CD8-positive, alpha-beta memory T cell (primary cell): ENCODE results near the gene UNG. TPM values are rescaled to one million over a fixed set of nuclear protein-coding genes. Genes with fewer than 3 reads are reported as not detected.
A peak's percentile ranks its signal among the peaks of the same experiment; 100 is the strongest.
"Not testable (repeated sequence)": the region's sequence is repeated elsewhere in the genome, so short reads cannot be mapped to it uniquely, and the experiment has no call there.

Experiments used
- CTCF ChIA-PET: fragments of 350-600 bp; sonication (Branson Sonifier 250); formaldehyde crosslinking; loops from one replicate; lab custom pipeline; 2021; ENCODE audit warnings: antibody characterized with exemption; lab: Charles Lee
- POLR2A ChIA-PET: fragments of 350-600 bp; sonication (Branson Sonifier 250); formaldehyde crosslinking; loops from one replicate; lab custom pipeline; 2021; ENCODE audit warnings: antibody characterized with exemption; lab: Charles Lee
- DNase-seq, 5 donors: peaks; one replicate each; pipeline versions ENCODE4 v3.0.0 to v3.0.0-alpha.2; 2020 to 2022; ENCODE audit warnings: mixed read lengths in 1 of 5
- H3K27ac ChIP-seq: one replicate; pipeline ENCODE4 v1.7.0; 2013; ENCODE audit warnings: low read depth, mild to moderate bottlenecking, low read length, moderate library complexity
- H3K27me3 ChIP-seq: 2 replicates; pipeline ENCODE4 v1.7.0; 2013; ENCODE audit warnings: low read length, mild to moderate bottlenecking; ENCODE audit not compliant: insufficient read depth, poor library complexity, severe bottlenecking
- H3K36me3 ChIP-seq: 2 replicates; pipeline ENCODE4 v1.7.0; 2013; ENCODE audit warnings: mild to moderate bottlenecking, low read length, moderate library complexity; ENCODE audit not compliant: insufficient read depth
- H3K4me1 ChIP-seq: 2 replicates; pipeline ENCODE4 v1.7.0; 2013; ENCODE audit warnings: mild to moderate bottlenecking, low read length, moderate library complexity; ENCODE audit not compliant: insufficient read depth
- H3K4me3 ChIP-seq: 2 replicates; pipeline ENCODE4 v1.7.0; 2013; ENCODE audit warnings: mild to moderate bottlenecking, low read length
- H3K9me3 ChIP-seq: 2 replicates; pipeline ENCODE4 v1.7.0; 2013; ENCODE audit warnings: mild to moderate bottlenecking, low read length
- H3K27ac Mint-ChIP-seq, 8 donors: one replicate each; pipeline ENCODE4 v1.8.0; 2020 to 2021; ENCODE audit warnings: mixed read lengths in 8 of 8, mild to moderate bottlenecking in 6 of 8, inconsistent platforms in 3 of 8, moderate library complexity in 3 of 8
- H3K27me3 Mint-ChIP-seq, 2 donors: one replicate each; pipeline ENCODE4 v1.8.0; 2020 to 2021; ENCODE audit warnings: mixed read lengths in 2 of 2, mild to moderate bottlenecking in 1 of 2, moderate library complexity in 1 of 2
- H3K36me3 Mint-ChIP-seq, 3 donors: one replicate each; pipeline ENCODE4 v1.8.0; 2020 to 2021; ENCODE audit warnings: mixed read lengths in 3 of 3, inconsistent platforms in 1 of 3, mild to moderate bottlenecking in 1 of 3
- H3K4me1 Mint-ChIP-seq, 3 donors: one replicate each; pipeline ENCODE4 v1.8.0; 2020 to 2021; ENCODE audit warnings: mixed read lengths in 3 of 3, inconsistent platforms in 1 of 3, mild to moderate bottlenecking in 1 of 3
- H3K4me3 Mint-ChIP-seq, 7 donors: one replicate each; pipeline ENCODE4 v1.8.0; 2020 to 2021; ENCODE audit warnings: mixed read lengths in 7 of 7, mild to moderate bottlenecking in 6 of 7, moderate library complexity in 4 of 7, inconsistent platforms in 2 of 7
- H3K9me3 Mint-ChIP-seq, 5 donors: one replicate each; pipeline ENCODE4 v1.8.0; 2020 to 2022; ENCODE audit warnings: mixed read lengths in 5 of 5, mild to moderate bottlenecking in 3 of 5, moderate library complexity in 2 of 5, inconsistent platforms in 1 of 5
- polyA plus RNA-seq: library from polyadenylated mRNA; unstranded; fragments of 300-500 nt; fragmentation: Illumina TruSeq; gene quantifications from one replicate; pipeline ENCODE4 v1.2.3, GENCODE V29; 2021
- total RNA-seq, 2 experiments: library from RNA; stranded (reverse); gene quantifications; one replicate each; pipeline ENCODE4 v1.2.3, GENCODE V29; 2021

Gene UNG
- total RNA-seq (100 to 1,000 TPM in 1 of 2 experiments, 10 to 100 TPM in 1; 92.3 to 101 TPM), polyA plus RNA-seq (37.7 TPM)

- Histone ChIP-seq H3K4me3 (peak within 1 kb of the TSS; percentile 80), H3K36me3 (peaks cover 8% of the 10 kb centered on the region)
- POLR2A ChIA-PET, result no interaction called here
Observed at GRCh38 chr12:109097435-109098182, at the start of gene UNG. TSS of gene UNG (plus strand) at chr12:109097597. CDS start at chr12:109097680, 83 bp downstream.

DNA sequence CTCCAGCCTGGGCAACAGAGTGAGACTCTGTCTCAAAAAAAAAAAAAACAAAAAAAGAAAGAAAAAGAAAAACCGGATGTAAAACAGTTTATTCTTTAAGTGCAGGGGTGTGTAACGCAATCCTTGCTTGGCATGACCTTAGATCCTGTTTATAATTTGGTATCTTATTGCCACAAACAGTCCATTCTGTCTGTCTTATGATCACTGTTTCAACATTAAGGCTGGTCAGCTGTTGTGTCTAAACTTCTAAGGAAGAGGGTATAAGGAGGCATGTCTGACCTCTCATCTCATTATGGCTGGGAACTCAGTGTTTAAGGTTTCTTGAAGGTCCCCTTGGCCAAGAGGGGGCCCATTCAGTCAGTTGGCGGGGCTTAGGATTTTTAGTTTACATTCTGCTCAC is 48.7 kb upstream of the UNG start:
- H3K36me3 ChIP-seq, H3K4me1 ChIP-seq, H3K4me3 ChIP-seq, H3K27me3 ChIP-seq, H3K27ac ChIP-seq, H3K9me3 Mint-ChIP-seq, H3K27me3 Mint-ChIP-seq, H3K9me3 ChIP-seq, CTCF ChIA-PET, DNase-seq: not testable (repeated sequence)
- POLR2A ChIA-PET, result interaction anchor here (0.7 kb wide), 1 partner anchor 98 kb away, joined by 4 read pairs; no protein-coding TSS in a partner anchor
- Mint-ChIP-seq H3K36me3 (peaks cover 0 to 13% (median 0%) of the 10 kb centered on the region in 3 donors), H3K27ac (peak overlapping the region in 2 of 8 donors; percentile 51 to 68), H3K4me1 (peaks cover 9 to 16% (median 12%) of the 10 kb centered on the region in 3 donors), H3K4me3 (peak overlapping the region in 2 of 7 donors; percentile 18 to 31)

More at GRCh38 chr12:109097435-109098182, at the start of gene UNG:
- H3K4me1 Mint-ChIP-seq, result peaks cover 42 to 55% (median 44%) of the 10 kb centered on the region in 3 donors
- CTCF ChIA-PET, result interaction anchor here (1.1 to 1.4 kb wide), 2 partner anchors 14 to 296 kb away, joined by 3 to 4 read pairs; no protein-coding TSS in a partner anchor
- peaks cover 26% of the 10 kb centered on the region for H3K4me1 ChIP-seq
- H3K27ac ChIP-seq, result peak within 1 kb of the TSS; percentile 18
- no peaks in the 10 kb centered on the region for H3K27me3 Mint-ChIP-seq
- no peaks in the 10 kb centered on the region for H3K9me3 Mint-ChIP-seq
- H3K27ac Mint-ChIP-seq, result peak within 1 kb of the TSS; percentile 61 to 98 (median 86)
- H3K9me3 ChIP-seq, result no peaks in the 10 kb centered on the region
- H3K36me3 Mint-ChIP-seq, result peaks cover 0 to 16% (median 5%) of the 10 kb centered on the region in 3 donors
- peak within 1 kb of the TSS; percentile 85 to 93 (median 88) for H3K4me3 Mint-ChIP-seq
- no peaks in the 10 kb centered on the region for H3K27me3 ChIP-seq
- peak; percentile 93 to 97 (median 96) for DNase-seq

- peaks cover 0 to 14% (median 0%) of the 10 kb centered on the region in 3 donors for H3K36me3 Mint-ChIP-seq
- DNase-seq, H3K27ac ChIP-seq, H3K9me3 ChIP-seq, H3K27me3 Mint-ChIP-seq, H3K9me3 Mint-ChIP-seq, H3K4me3 ChIP-seq, H3K36me3 ChIP-seq, H3K27me3 ChIP-seq, POLR2A ChIA-PET, CTCF ChIA-PET: not testable (repeated sequence)
- peaks cover 15% of the 10 kb centered on the region for H3K4me1 ChIP-seq
- H3K4me1 Mint-ChIP-seq, result peaks cover 17 to 22% (median 17%) of the 10 kb centered on the region in 3 donors
- peak overlapping the region in 1 of 7 donors; percentile 67 for H3K4me3 Mint-ChIP-seq
- H3K27ac Mint-ChIP-seq, result peak overlapping the region in 2 of 8 donors; percentile 34 to 93
Observed at GRCh38 chr12:109049794-109050193, 47.6 kb upstream of the UNG start.

GRCh38 chr12:109052097-109052413 is 45.3 kb upstream of the UNG start:
- Mint-ChIP-seq H3K9me3 (no peaks in the 10 kb centered on the region), H3K27ac (peak overlapping the region; percentile 88 to 100 (median 95)), H3K4me3 (peak overlapping the region; percentile 86 to 98 (median 95)), H3K4me1 (peaks cover 17 to 22% (median 19%) of the 10 kb centered on the region in 3 donors), H3K36me3 (peaks cover 0 to 17% (median 3%) of the 10 kb centered on the region in 3 donors), H3K27me3 (peaks cover 0 to 4% of the 10 kb centered on the region in 2 donors)
- CTCF ChIA-PET, result interaction anchor here (1.2 to 1.6 kb wide), 3 partner anchors 35 to 42 kb away, joined by 3 to 4 read pairs (median 4); no protein-coding TSS in a partner anchor
- H3K36me3 ChIP-seq, result no peaks in the 10 kb centered on the region
- POLR2A ChIA-PET, result interaction anchor here (1.2 kb wide), 2 partner anchors 43 to 492 kb away, joined by 5 read pairs; no protein-coding TSS in a partner anchor
- no peak for DNase-seq
- H3K27ac ChIP-seq, result peak overlapping the region; percentile 89
- H3K4me1 ChIP-seq, result peaks cover 17% of the 10 kb centered on the region
- no peaks in the 10 kb centered on the region for H3K27me3 ChIP-seq
- no peaks in the 10 kb centered on the region for H3K9me3 ChIP-seq
- H3K4me3 ChIP-seq, result peak overlapping the region; percentile 82

DNA sequence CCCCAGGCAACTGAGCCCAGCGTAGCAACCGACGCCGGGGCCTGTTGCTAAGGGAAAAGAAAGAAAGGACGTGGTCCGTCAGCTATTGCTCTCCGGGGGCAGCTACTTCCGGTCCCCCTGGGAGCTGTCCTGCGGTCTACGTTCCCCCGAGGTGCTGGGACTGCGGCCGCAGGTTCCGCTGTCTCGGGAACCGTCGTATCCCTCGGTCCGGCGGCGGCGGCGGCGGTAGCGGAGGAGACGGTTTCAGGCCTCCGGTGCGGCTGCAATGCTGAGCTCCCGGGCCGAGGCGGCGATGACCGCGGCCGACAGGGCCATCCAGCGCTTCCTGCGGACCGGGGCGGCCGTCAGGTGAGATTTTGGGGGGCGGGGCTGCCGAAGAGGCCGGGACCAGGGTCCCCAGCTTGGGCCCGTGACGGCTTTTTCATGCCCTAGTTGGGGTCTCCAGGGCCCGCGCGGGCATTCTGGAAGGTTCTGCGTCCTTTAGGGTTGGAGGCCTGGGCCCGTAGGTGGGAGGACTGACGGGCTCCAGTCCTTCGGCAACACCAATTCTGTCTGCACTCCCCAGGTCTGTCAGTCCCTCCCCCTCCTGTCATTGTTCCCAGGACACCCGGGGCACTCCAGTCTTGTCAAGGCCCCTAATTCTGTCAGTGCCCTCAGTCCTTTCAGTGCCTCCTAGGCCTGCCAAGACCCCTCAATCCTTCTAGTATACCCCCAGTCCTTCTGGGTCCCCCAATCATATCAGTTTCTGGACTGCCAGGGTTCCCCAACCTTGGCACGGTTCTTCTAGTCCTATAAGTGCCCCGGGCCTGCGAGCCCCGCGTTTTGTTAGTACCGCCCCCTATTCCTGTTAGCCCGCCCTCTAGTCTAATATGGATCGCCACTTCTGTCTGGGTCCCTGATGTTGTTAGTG is 44.7 kb upstream of the UNG start, which contains the start of gene USP30:
Gene USP30, plus strand, starts transcription at position 163 of the 910 bp plus-strand sequence. Its CDS starts 103 bp downstream, at position 266.
- POLR2A ChIA-PET, result interaction anchor here (1.0 to 1.2 kb wide), 3 partner anchors 43 to 492 kb away, joined by 3 to 5 read pairs (median 5); partner anchors contain the start of gene SELPLG
- CTCF ChIA-PET, result interaction anchor here (1.2 to 1.6 kb wide), 3 partner anchors 35 to 41 kb away, joined by 3 to 4 read pairs (median 4); no protein-coding TSS in a partner anchor
- H3K4me1 Mint-ChIP-seq, result peaks cover 17 to 22% (median 19%) of the 10 kb centered on the region in 3 donors

GRCh38 chr12:109053382-109054123 is 43.8 kb upstream of the UNG start:
- Histone ChIP-seq H3K27me3 (no peaks in the 10 kb centered on the region), H3K36me3 (peaks cover 6% of the 10 kb centered on the region), H3K27ac (peak overlapping the region; percentile 89), H3K4me1 (peaks cover 17% of the 10 kb centered on the region), H3K9me3 (no peaks in the 10 kb centered on the region), H3K4me3 (peak overlapping the region; percentile 82)
- Mint-ChIP-seq H3K27ac (peak overlapping the region; percentile 88 to 100 (median 98)), H3K27me3 (peaks cover 0 to 4% of the 10 kb centered on the region in 2 donors), H3K4me3 (peak overlapping the region; percentile 86 to 98 (median 95)), H3K9me3 (no peaks in the 10 kb centered on the region), H3K36me3 (peaks cover 0 to 28% (median 8%) of the 10 kb centered on the region in 3 donors), H3K4me1 (peaks cover 17 to 22% (median 19%) of the 10 kb centered on the region in 3 donors)
- CTCF ChIA-PET, result interaction anchor here (0.9 to 1.8 kb wide), 2 partner anchors 12 to 39 kb away, joined by 3 to 8 read pairs; partner anchors contain the start of gene ALKBH2
- POLR2A ChIA-PET, result interaction anchor here (1.0 to 1.1 kb wide), 2 partner anchors 39 to 420 kb away, joined by 3 to 4 read pairs; partner anchors contain the start of gene SELPLG
- DNase-seq, result peak in 3 of 5 donors; percentile 50 to 52 (median 51)

More for the DNA sequence above, 44.7 kb upstream of the UNG start, which contains the start of gene USP30:
- Histone ChIP-seq H3K4me1 (peaks cover 17% of the 10 kb centered on the region), H3K27ac (peak within 1 kb of the TSS; percentile 89), H3K9me3 (no peaks in the 10 kb centered on the region), H3K36me3 (peaks cover 2% of the 10 kb centered on the region), H3K4me3 (peak within 1 kb of the TSS; percentile 82), H3K27me3 (no peaks in the 10 kb centered on the region)
- H3K27ac Mint-ChIP-seq, result peak within 1 kb of the TSS; percentile 88 to 100 (median 98)
- DNase-seq, result peak; percentile 69 to 90 (median 79)
- no peaks in the 10 kb centered on the region for H3K9me3 Mint-ChIP-seq
- peaks cover 0 to 22% (median 5%) of the 10 kb centered on the region in 3 donors for H3K36me3 Mint-ChIP-seq
- H3K4me3 Mint-ChIP-seq, result peak within 1 kb of the TSS; percentile 86 to 98 (median 95)
- peaks cover 0 to 4% of the 10 kb centered on the region in 2 donors for H3K27me3 Mint-ChIP-seq
